Measurements from ENCODE around the gene FAM236A.
"Not testable (repeated sequence)": the region's sequence is repeated elsewhere in the genome, so short reads cannot be mapped to it uniquely, and the experiment has no call there.

The FAM236A gene

GRCh38 chrX:72937906-72938305, at the start of gene FAM236A:
Gene FAM236A, plus strand, starts transcription at chrX:72938206. Its CDS starts 57 bp downstream, at chrX:72938263.
- not testable (repeated sequence) for DNase-seq (ENCODE audit: low spot score)

- DNase-seq (ENCODE audit: low spot score), result not testable (repeated sequence)
These were observed 48.3 kb upstream of the FAM236A start for GRCh38 chrX:72889740-72890139.

- DNase-seq (ENCODE audit: low spot score), result not testable (repeated sequence)
These were observed 25.7 kb upstream of the FAM236A start, which contains the start of gene FAM236C for GRCh38 chrX:72912315-72912714. Gene FAM236C, plus strand, starts transcription at chrX:72912615. Its CDS starts 100 bp downstream, at chrX:72912715.

GRCh38 chrX:72916096-72916495, 21.9 kb upstream of the FAM236A start:
- DNase-seq (ENCODE audit: low spot score), result not testable (repeated sequence)

DNA sequence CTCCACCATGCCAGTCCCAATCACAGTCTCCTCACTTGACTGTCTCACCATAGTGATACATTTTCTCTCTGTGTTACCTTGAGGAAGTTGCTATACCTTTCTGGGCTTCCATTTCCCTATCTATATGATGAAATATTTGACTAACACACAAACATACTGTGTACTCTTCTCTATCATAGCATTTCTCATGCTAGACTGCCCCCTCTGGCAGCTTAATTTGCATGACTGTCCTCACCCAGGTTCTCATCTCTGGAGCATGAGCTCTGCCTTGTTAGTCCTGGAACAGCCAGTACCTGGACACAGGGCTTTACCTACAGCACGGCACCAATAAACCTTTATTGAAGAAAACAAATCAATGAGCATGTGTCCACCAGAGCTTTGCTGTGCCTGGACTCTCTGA, 5.7 kb upstream of the FAM236A start:
- DNase-seq (ENCODE audit: low spot score), result not testable (repeated sequence)

GRCh38 chrX:72936455-72936854, 1.6 kb upstream of the FAM236A start:
- DNase-seq (ENCODE audit: low spot score), result not testable (repeated sequence)

DNA sequence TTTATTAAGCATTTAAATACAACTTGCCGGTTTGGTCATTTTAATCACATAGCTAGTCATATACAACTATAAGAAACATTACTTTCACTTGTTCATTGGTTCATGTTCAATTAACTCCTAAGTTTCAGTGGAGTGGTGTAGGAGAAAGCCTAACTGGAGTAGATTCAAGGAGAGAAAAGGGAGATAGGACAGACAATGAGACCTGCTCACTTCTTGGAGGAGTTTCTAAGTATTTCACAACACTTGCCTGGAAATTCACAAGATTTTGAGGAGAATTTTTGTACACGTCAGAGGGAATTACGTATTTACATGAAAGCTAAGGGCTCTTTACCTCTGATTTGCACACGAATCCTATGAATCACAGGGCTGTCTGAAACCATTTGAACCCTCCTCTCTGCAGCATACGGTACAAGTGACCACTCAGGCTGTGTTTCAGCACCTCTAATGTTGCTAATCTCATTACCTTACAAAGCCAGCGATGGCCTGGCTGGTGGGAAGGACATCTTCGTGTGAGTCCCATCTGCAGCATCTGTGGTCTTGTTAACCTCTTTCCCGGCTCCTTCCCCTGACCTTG, 1.0 kb upstream of the FAM236A start:
- not testable (repeated sequence) for DNase-seq (ENCODE audit: low spot score)

GRCh38 chrX:72942272-72942671, 4.3 kb downstream of the FAM236A start:
- DNase-seq (ENCODE audit: low spot score), result not testable (repeated sequence)

- DNase-seq (ENCODE audit: low spot score), result not testable (repeated sequence)
These were observed 5.2 kb downstream of the FAM236A start for GRCh38 chrX:72943035-72943818.

- not testable (repeated sequence) for DNase-seq (ENCODE audit: low spot score)
These were observed 5.8 kb downstream of the FAM236A start, which contains the start of gene DMRTC1 for GRCh38 chrX:72943819-72944169. Gene DMRTC1, minus strand, starts transcription at chrX:72943837. Its CDS starts 68,143 bp downstream, at chrX:72875694.

DNA sequence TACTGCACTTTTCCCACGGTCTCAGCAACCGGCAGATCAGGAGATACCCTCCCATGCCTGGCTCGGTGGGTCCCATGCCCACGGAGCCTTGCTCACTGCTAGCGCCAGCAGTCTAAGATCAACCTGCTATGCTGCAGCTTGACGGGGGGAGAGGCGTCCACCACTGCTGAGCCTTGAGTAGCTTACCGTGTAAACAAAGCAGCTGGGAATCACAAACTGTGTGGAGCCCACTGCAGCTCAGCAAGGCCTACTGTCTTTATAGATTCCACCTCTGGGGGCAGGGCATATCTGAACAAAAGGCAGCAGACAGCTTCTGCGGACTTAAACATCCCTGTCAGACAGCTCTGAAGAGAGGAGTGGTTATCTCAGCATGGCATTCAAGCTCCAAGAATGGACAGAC, 22.0 kb downstream of the FAM236A start:
- not testable (repeated sequence) for DNase-seq (ENCODE audit: low spot score)

DNA sequence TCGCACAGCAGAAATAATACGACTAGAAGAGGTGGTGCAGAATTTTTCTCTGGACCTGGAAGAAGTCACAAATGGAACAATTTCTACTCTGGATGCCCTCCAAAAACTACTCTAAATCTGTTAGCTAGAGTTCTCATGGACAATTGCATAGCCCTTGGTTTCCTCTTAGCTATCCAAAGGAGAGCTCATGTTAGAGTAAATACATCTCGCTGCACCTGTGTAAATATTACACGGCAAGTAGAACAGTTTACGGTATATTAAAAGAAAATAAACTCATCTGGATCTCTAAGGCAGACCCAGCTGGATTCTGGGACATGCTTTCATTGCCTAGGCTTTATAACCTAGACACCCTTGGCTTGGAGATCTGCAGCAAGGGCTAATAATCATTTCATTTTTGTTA, 33.9 kb downstream of the FAM236A start:
- not testable (repeated sequence) for DNase-seq (ENCODE audit: low spot score)

DNA sequence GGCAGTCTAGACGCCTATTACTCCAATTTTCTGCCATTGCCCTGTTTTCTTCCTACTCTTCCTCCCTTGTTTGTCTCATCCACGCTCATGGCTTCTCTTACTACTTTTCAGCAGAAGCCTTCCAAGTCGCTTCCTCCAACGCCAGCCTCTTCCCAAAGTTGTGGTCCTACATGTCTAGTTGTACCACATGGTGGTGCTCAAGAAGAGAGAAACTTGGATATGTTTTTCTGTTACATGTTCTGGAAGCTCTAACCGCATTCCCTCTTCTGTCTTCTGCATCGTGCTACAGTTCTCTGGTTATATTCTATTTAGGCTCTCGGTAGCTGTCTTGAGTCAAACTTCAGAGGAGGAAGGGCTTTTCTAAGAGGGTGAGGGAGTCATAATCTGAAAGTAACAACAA, 36.9 kb downstream of the FAM236A start:
- not testable (repeated sequence) for DNase-seq (ENCODE audit: low spot score)

- DNase-seq (ENCODE audit: low spot score), result not testable (repeated sequence)
These were observed 43.0 kb downstream of the FAM236A start for GRCh38 chrX:72980894-72981469.

Data from putamen (tissue), 1 donor.